Loucy (cell line): ENCODE results near the gene ACTRT2.

ENCODE experiments used
- H2AFZ ChIP-seq: fragments of 200-600 bp; sonication (generic); 2 replicates; pipeline ENCODE4 v1.6.0; 2016; ENCODE audit warnings: antibody characterized with exemption, mild to moderate bottlenecking, low read length, moderate library complexity
- H3F3A ChIP-seq: fragments of 200-600 bp; 2 replicates; pipeline ENCODE4 v1.6.0; 2016; ENCODE audit warnings: antibody characterized with exemption, low read depth, mild to moderate bottlenecking
- H3K27me3 ChIP-seq: fragments of 200-600 bp; sonication (generic); 2 replicates; pipeline ENCODE4 v1.6.1; 2014; ENCODE audit warnings: low read length, mild to moderate bottlenecking; ENCODE audit not compliant: insufficient read depth, poor library complexity, severe bottlenecking
- H3K36me3 ChIP-seq: fragments of 200-600 bp; sonication (generic); 2 replicates; pipeline ENCODE4 v1.6.1; 2016; ENCODE audit warnings: low read length; ENCODE audit not compliant: insufficient read depth
- H3K4me1 ChIP-seq: fragments of 200-600 bp; sonication (generic); 2 replicates; pipeline ENCODE4 v1.5.1; 2014; ENCODE audit warnings: low read length, mild to moderate bottlenecking; ENCODE audit not compliant: insufficient read depth, poor library complexity, severe bottlenecking
- H3K4me2 ChIP-seq: fragments of 200-600 bp; sonication (generic); 2 replicates; pipeline ENCODE4 v1.6.0; 2014; ENCODE audit warnings: antibody characterized with exemption, low read length, low read depth, mild to moderate bottlenecking; ENCODE audit not compliant: poor library complexity, severe bottlenecking
- H3K4me3 ChIP-seq: fragments of 200-600 bp; sonication (generic); 2 replicates; pipeline ENCODE4 v1.5.1; 2014; ENCODE audit warnings: low read length, mild to moderate bottlenecking, mixed read lengths; ENCODE audit not compliant: poor library complexity, severe bottlenecking
- H3K79me2 ChIP-seq: fragments of 200-600 bp; sonication (generic); 2 replicates; pipeline ENCODE4 v1.6.1; 2014; ENCODE audit warnings: low read length; ENCODE audit not compliant: insufficient read depth
- H3K9ac ChIP-seq: fragments of 200-600 bp; sonication (generic); 2 replicates; pipeline ENCODE4 v1.6.0; 2014; ENCODE audit warnings: mild to moderate bottlenecking, low read depth, low read length, moderate library complexity; ENCODE audit not compliant: poor library complexity, severe bottlenecking
- H3K9me2 ChIP-seq: fragments of 200-600 bp; sonication (generic); replicated peaks from 2 replicates; pipeline ENCODE4 v1.6.1; 2016; ENCODE audit warnings: low read depth, low read length, mixed read lengths
- H3K9me3 ChIP-seq: fragments of 200-600 bp; sonication (generic); 2 replicates; pipeline ENCODE4 v1.6.1; 2014; ENCODE audit warnings: mild to moderate bottlenecking, antibody characterized with exemption, low read length, low read depth; ENCODE audit not compliant: insufficient read depth
- H4K20me1 ChIP-seq: fragments of 200-600 bp; sonication (generic); 2 replicates; pipeline ENCODE4 v1.6.0; 2014; ENCODE audit warnings: antibody characterized with exemption, low read length, mild to moderate bottlenecking; ENCODE audit not compliant: insufficient read depth, poor library complexity, severe bottlenecking
- EZH2phosphoT487 ChIP-seq: fragments of 200-600 bp; IDR thresholded peaks from 2 replicates; pipeline ENCODE4 v1.6.1; 2018; ENCODE audit warnings: antibody characterized with exemption, mild to moderate bottlenecking, moderate library complexity, borderline replicate concordance
- TF ChIP-seq, protein P1 (sequence below): fragments of 200-600 bp; sonication (generic); conservative IDR thresholded peaks from 2 replicates; pipeline ENCODE4 v1.5.1; 2014; ENCODE audit warnings: mild to moderate bottlenecking, antibody characterized with exemption, low read length

ACTRT2 gene

DNA sequence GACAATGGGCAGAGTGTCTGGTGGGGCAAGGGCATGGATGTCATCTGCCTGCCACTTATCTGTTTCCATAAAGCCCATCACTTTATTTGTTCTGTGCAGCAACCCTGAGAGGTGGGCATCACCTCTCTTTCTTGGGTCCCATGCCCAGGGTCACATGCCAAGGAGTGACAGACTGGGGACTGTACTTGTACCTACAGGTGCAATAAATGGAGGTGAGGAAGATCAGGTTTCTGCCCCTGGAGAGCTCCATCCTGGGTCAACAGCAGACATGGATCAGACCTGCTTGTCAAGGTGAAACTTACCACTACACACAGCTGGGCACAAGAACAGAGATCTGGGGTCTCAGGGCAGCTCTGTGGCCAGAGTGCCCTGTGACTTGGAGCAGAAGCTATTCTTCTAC is 29.3 kb downstream of the ACTRT2 start:
- Histone ChIP-seq H3K36me3 (no peaks in the 10 kb centered on the region), H3K9ac (no peak overlapping the region), H4K20me1 (no peaks in the 10 kb centered on the region), H3K4me2 (no peak overlapping the region), H3K9me2 (no peaks in the 10 kb centered on the region), H3K9me3 (no peaks in the 10 kb centered on the region), H2AFZ (no peak overlapping the region), H3K27me3 (no peaks in the 10 kb centered on the region), H3K79me2 (no peaks in the 10 kb centered on the region), H3F3A (no peaks in the 10 kb centered on the region), H3K4me3 (no peak overlapping the region), H3K4me1 (no peaks in the 10 kb centered on the region)
- TF ChIP-seq EZH2phosphoT487 = no peak
- TF ChIP-seq, protein P1, sequence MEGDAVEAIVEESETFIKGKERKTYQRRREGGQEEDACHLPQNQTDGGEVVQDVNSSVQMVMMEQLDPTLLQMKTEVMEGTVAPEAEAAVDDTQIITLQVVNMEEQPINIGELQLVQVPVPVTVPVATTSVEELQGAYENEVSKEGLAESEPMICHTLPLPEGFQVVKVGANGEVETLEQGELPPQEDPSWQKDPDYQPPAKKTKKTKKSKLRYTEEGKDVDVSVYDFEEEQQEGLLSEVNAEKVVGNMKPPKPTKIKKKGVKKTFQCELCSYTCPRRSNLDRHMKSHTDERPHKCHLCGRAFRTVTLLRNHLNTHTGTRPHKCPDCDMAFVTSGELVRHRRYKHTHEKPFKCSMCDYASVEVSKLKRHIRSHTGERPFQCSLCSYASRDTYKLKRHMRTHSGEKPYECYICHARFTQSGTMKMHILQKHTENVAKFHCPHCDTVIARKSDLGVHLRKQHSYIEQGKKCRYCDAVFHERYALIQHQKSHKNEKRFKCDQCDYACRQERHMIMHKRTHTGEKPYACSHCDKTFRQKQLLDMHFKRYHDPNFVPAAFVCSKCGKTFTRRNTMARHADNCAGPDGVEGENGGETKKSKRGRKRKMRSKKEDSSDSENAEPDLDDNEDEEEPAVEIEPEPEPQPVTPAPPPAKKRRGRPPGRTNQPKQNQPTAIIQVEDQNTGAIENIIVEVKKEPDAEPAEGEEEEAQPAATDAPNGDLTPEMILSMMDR = no peak

DNA sequence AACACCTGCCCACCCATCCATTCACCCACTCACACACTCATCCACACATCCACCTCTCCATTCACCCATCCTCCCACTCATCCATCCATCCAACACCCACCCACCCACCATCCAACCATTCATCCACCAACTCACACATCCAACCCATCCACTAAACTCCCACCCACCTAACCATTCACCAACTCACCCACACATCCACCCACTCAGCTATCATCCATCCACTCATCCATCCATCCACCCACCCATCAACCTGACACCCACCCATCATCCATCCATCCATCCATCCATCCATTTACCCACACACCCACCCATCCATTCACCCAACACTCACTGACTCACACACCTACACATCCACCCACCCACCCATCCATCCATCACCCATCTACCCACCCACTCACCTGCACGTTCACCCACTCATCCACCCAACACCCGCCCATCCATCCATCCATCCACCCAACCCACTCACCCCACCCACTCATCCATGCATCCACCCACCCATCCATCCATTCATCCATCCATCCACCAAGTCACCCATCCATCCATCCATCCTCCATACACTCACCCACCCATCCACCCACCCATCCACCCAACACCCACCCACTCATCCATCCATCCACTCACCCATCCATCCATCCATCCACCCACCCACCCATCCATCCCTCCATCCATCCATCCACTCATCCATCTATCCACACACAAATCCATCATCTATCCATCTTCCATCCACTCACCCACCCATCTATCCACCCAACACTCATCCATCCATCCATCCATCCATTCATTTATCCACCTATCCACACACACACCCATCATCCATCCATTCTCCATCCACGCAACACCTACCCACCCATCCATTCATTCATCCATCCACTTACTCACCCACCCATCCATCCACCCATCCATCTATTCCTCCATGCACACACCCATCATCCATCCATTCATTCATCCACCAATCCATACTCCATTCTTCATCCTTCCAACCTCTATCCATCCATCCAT is 30.3 kb downstream of the ACTRT2 start:
- H3K27me3 ChIP-seq = no peaks in the 10 kb centered on the region
- H4K20me1 ChIP-seq = no peaks in the 10 kb centered on the region
- H3K9me2 ChIP-seq = no peaks in the 10 kb centered on the region
- no peaks in the 10 kb centered on the region for H3K79me2 ChIP-seq
- H3K36me3 ChIP-seq = no peaks in the 10 kb centered on the region
- H3K9me3 ChIP-seq = no peaks in the 10 kb centered on the region
- H3K4me2 ChIP-seq = no peak overlapping the region
- TF ChIP-seq, protein P1 = no peak
- TF ChIP-seq EZH2phosphoT487 = no peak
- H3K9ac ChIP-seq = no peak overlapping the region
- no peak overlapping the region for H3K4me3 ChIP-seq
- H3F3A ChIP-seq = no peaks in the 10 kb centered on the region
- no peak overlapping the region for H2AFZ ChIP-seq
- H3K4me1 ChIP-seq = no peaks in the 10 kb centered on the region

DNA sequence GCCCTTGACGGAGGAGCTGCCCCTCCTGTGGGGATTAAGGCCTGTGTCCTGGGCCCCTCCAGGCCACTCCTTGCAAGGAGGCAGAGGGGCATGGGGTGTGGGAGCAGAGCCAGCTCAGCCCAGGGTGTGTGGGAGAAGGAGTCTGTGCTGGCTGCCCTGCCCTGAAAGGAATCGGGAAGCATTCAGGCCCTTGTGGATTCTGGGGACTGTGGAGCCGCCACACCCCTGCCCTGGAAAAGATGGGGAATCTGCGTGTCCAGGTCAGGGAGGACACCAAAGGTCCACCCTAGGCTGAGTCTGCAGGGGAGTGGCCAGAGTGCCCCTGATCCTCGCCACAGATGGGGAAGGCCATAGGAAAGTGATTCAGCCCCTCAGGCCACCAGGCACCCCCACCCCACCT is 31.2 kb downstream of the ACTRT2 start:
- Histone ChIP-seq H3K9me3 (no peaks in the 10 kb centered on the region), H3K4me2 (no peak overlapping the region), H3K4me1 (no peaks in the 10 kb centered on the region), H3K9me2 (no peaks in the 10 kb centered on the region), H3K79me2 (no peaks in the 10 kb centered on the region), H4K20me1 (no peaks in the 10 kb centered on the region), H3F3A (no peaks in the 10 kb centered on the region), H3K36me3 (no peaks in the 10 kb centered on the region), H3K9ac (no peak overlapping the region), H3K27me3 (no peaks in the 10 kb centered on the region), H2AFZ (no peak overlapping the region), H3K4me3 (no peak overlapping the region)
- TF ChIP-seq, protein P1 = no peak
- no peak for TF ChIP-seq EZH2phosphoT487
